ENCODE data around the gene CFAP57.

The CFAP57 gene

GRCh38 chr1:43227143-43227764 is 55.1 kb downstream of the CFAP57 start:
- DNase-seq (ENCODE audit: low spot score): peak; percentile 74

- DNase-seq (ENCODE audit: low spot score): no peak
Observed at GRCh38 chr1:43229826-43230780, 58.0 kb downstream of the CFAP57 start.

- DNase-seq (ENCODE audit: low spot score): no peak
Observed at GRCh38 chr1:43232074-43232473, 59.9 kb downstream of the CFAP57 start.

- DNase-seq (ENCODE audit: low spot score): no peak
Observed at GRCh38 chr1:43232482-43232881, 60.4 kb downstream of the CFAP57 start.

- DNase-seq (ENCODE audit: low spot score): no peak
Observed at GRCh38 chr1:43233631-43234030, 61.5 kb downstream of the CFAP57 start.

GRCh38 chr1:43234267-43234666 is 62.1 kb downstream of the CFAP57 start:
- no peak for DNase-seq (ENCODE audit: low spot score)

- DNase-seq (ENCODE audit: low spot score): no peak
Observed at GRCh38 chr1:43235040-43235439, 62.9 kb downstream of the CFAP57 start.

- no peak for DNase-seq (ENCODE audit: low spot score)
Observed at GRCh38 chr1:43235451-43236121, 63.5 kb downstream of the CFAP57 start.

GRCh38 chr1:43237121-43237520 is 65.0 kb downstream of the CFAP57 start:
- DNase-seq (ENCODE audit: low spot score): no peak

GRCh38 chr1:43238085-43238484 is 66.0 kb downstream of the CFAP57 start:
- DNase-seq (ENCODE audit: low spot score): peak; percentile 23

- DNase-seq (ENCODE audit: low spot score): no peak
Observed at GRCh38 chr1:43238991-43239469, 66.9 kb downstream of the CFAP57 start.

- DNase-seq (ENCODE audit: low spot score): no peak
Observed at GRCh38 chr1:43239484-43239883, 67.4 kb downstream of the CFAP57 start.

GRCh38 chr1:43241413-43241836 is 69.3 kb downstream of the CFAP57 start:
- peak; percentile 14 for DNase-seq (ENCODE audit: low spot score)

GRCh38 chr1:43243299-43243698 is 71.2 kb downstream of the CFAP57 start:
- DNase-seq (ENCODE audit: low spot score): no peak

GRCh38 chr1:43246466-43247213 is 74.5 kb downstream of the CFAP57 start:
- no peak for DNase-seq (ENCODE audit: low spot score)

GRCh38 chr1:43247256-43247921 is 75.3 kb downstream of the CFAP57 start:
- no peak for DNase-seq (ENCODE audit: low spot score)

GRCh38 chr1:43250351-43250761 is 78.2 kb downstream of the CFAP57 start:
- DNase-seq (ENCODE audit: low spot score): no peak

GRCh38 chr1:43251024-43251423 is 78.9 kb downstream of the CFAP57 start:
- DNase-seq (ENCODE audit: low spot score): no peak

- no peak for DNase-seq (ENCODE audit: low spot score)
Observed at GRCh38 chr1:43252225-43252624, 80.1 kb downstream of the CFAP57 start.

- DNase-seq (ENCODE audit: low spot score): no peak
Observed at GRCh38 chr1:43253173-43253572, 81.0 kb downstream of the CFAP57 start.

- no peak for DNase-seq (ENCODE audit: low spot score)
Observed at GRCh38 chr1:43253876-43254275, 81.7 kb downstream of the CFAP57 start.
